ENCODE measurements around the gene TPX2.

TPX2 gene

GRCh38 chr20:31723319-31724078, 15.6 kb upstream of the TPX2 start:
- peaks cover 0 to 23% (median 19%) of the 10 kb centered on the region in 4 donors for H3K4me1 ChIP-seq
- intact Hi-C loops (cut with DNase I; ENCODE audit: low total_unique reads), result loop anchor here (2.0 to 10.0 kb wide), 3 partner anchors 63 to 231 kb away; partner anchors contain the start of gene PDRG1
- H3K27ac ChIP-seq, result peak overlapping the region; percentile 97 to 99
- peak; percentile 93 to 98 for TF ChIP-seq CTCF (IDR thresholded peaks at IDR 0.05)
- peaks cover 0 to 6% (median 5%) of the 10 kb centered on the region in 3 donors for H3K36me3 ChIP-seq
- H3K9me3 ChIP-seq, result no peaks in the 10 kb centered on the region
- peak; percentile 96 to 98 for DNase-seq
- peak overlapping the region; percentile 76 for H3K4me3 ChIP-seq
- no peaks in the 10 kb centered on the region for H3K27me3 ChIP-seq

- no peak for DNase-seq
- Histone ChIP-seq H3K4me3 (no peak overlapping the region), H3K9me3 (no peaks in the 10 kb centered on the region), H3K27me3 (no peaks in the 10 kb centered on the region), H3K36me3 (no peaks in the 10 kb centered on the region), H3K27ac (no peak overlapping the region), H3K4me1 (no peaks in the 10 kb centered on the region)
- TF ChIP-seq CTCF (IDR thresholded peaks at IDR 0.05), result no peak
- intact Hi-C loops (cut with DNase I; ENCODE audit: low total_unique reads), result no loop called here
Observed at GRCh38 chr20:31731321-31731717, 7.8 kb upstream of the TPX2 start.

- Histone ChIP-seq H3K4me1 (peaks cover 0 to 10% (median 5%) of the 10 kb centered on the region in 4 donors), H3K27me3 (no peaks in the 10 kb centered on the region), H3K9me3 (no peaks in the 10 kb centered on the region), H3K4me3 (peak overlapping the region; percentile 57 to 61), H3K27ac (peak overlapping the region in 1 of 2 donors; percentile 79), H3K36me3 (no peaks in the 10 kb centered on the region)
- no peak for DNase-seq
- TF ChIP-seq CTCF (IDR thresholded peaks at IDR 0.05), result no peak
- intact Hi-C loops (cut with DNase I; ENCODE audit: low total_unique reads), result loop anchor here (5.0 kb wide), 1 partner anchor 108 kb away; the partner anchor contains the start of gene FOXS1
Observed at GRCh38 chr20:31739550-31739977, 474 bp downstream of the TPX2 start.

- H3K4me3 ChIP-seq, result no peak overlapping the region
- H3K27ac ChIP-seq, result no peak overlapping the region
- no peaks in the 10 kb centered on the region for H3K27me3 ChIP-seq
Observed at GRCh38 chr20:31740208-31740607, 1.1 kb downstream of the TPX2 start.

GRCh38 chr20:31740656-31741323, 1.7 kb downstream of the TPX2 start:
- no peak overlapping the region for H3K4me3 ChIP-seq
- no peak for DNase-seq
- peaks cover 0 to 11% (median 5%) of the 10 kb centered on the region in 4 donors for H3K4me1 ChIP-seq
- no peaks in the 10 kb centered on the region for H3K27me3 ChIP-seq
- intact Hi-C loops (cut with DNase I; ENCODE audit: low total_unique reads), result loop anchor here (10.0 kb wide), 1 partner anchor 74 kb away; the partner anchor contains the start of gene MYLK2
- no peaks in the 10 kb centered on the region for H3K36me3 ChIP-seq
- no peaks in the 10 kb centered on the region for H3K9me3 ChIP-seq
- no peak overlapping the region for H3K27ac ChIP-seq
- no peak for TF ChIP-seq CTCF (IDR thresholded peaks at IDR 0.05)

More at GRCh38 chr20:31740208-31740607, 1.1 kb downstream of the TPX2 start:
- no peak for TF ChIP-seq CTCF (IDR thresholded peaks at IDR 0.05)
- Histone ChIP-seq H3K36me3 (no peaks in the 10 kb centered on the region), H3K9me3 (no peaks in the 10 kb centered on the region), H3K4me1 (peaks cover 0 to 10% (median 5%) of the 10 kb centered on the region in 4 donors)
- intact Hi-C loops (cut with DNase I; ENCODE audit: low total_unique reads), result loop anchor here (10.0 kb wide), 1 partner anchor 75 kb away; the partner anchor contains the start of gene MYLK2
- DNase-seq, result no peak

Measured in tibial artery (tissue), 4 donors.